CD4-positive, alpha-beta T cell (primary cell): ENCODE results near the gene MRPS34. TPM values are rescaled to one million over a fixed set of nuclear protein-coding genes. Genes with fewer than 3 reads are reported as not detected.

Experiments
- ATAC-seq: fragments of 200-7000 bp; cut with Tn5 transposase; one replicate; pipeline ENCODE4 v1.10.0; 2022; ENCODE audit warnings: mild to moderate bottlenecking; ENCODE audit not compliant: poor library complexity
- CTCF ChIA-PET: fragments of 350-600 bp; sonication (Branson Sonifier 250); formaldehyde crosslinking; loops from one replicate; lab custom pipeline; 2021; ENCODE audit warnings: antibody characterized with exemption, inconsistent platforms; lab: Charles Lee
- POLR2A ChIA-PET: fragments of 350-600 bp; sonication (Branson Sonifier 250); formaldehyde crosslinking; loops from one replicate; lab custom pipeline; 2021; ENCODE audit warnings: antibody characterized with exemption, inconsistent platforms; lab: Charles Lee
- DNase-seq, 14 experiments: peaks; one replicate each; pipeline ENCODE4 v3.0.0-alpha.2; 2013 to 2020; ENCODE audit warnings: mixed read lengths in 2 of 14
- H3K27ac ChIP-seq, 2 donors: one replicate each; pipeline versions ENCODE4 v1.5.1 to v1.7.0; 2013; ENCODE audit warnings: low read length in 2 of 2, low read depth in 1 of 2, mild to moderate bottlenecking in 1 of 2
- H3K27me3 ChIP-seq, 2 experiments: 1 replicate in 1 of 2; 2 replicates in 1 of 2; pipeline versions ENCODE4 v1.6.1 to v1.7.0; 2013; ENCODE audit warnings: low read length in 2 of 2, control low read depth in 1 of 2, mild to moderate bottlenecking in 1 of 2, moderate library complexity in 1 of 2; ENCODE audit not compliant: insufficient read depth in 2 of 2, control insufficient read depth in 1 of 2
- H3K36me3 ChIP-seq: one replicate; pipeline ENCODE4 v1.6.1; 2013; ENCODE audit warnings: low read length, control low read depth; ENCODE audit not compliant: insufficient read depth
- H3K4me1 ChIP-seq: one replicate; pipeline ENCODE4 v1.6.1; 2013; ENCODE audit warnings: low read length, control low read depth; ENCODE audit not compliant: insufficient read depth
- H3K4me3 ChIP-seq: one replicate; pipeline ENCODE4 v1.5.1; 2013; ENCODE audit warnings: mild to moderate bottlenecking, low read length, moderate library complexity
- H3K9me3 ChIP-seq, 2 experiments: 1 replicate in 1 of 2; 2 replicates in 1 of 2; pipeline versions ENCODE4 v1.6.1 to v1.7.0; 2013; ENCODE audit warnings: low read length in 2 of 2, mild to moderate bottlenecking in 2 of 2, control low read depth in 1 of 2, moderate library complexity in 1 of 2; ENCODE audit not compliant: control insufficient read depth in 1 of 2, insufficient read depth in 1 of 2
- H3K27ac Mint-ChIP-seq: one replicate; pipeline ENCODE4 v1.8.0; 2020; ENCODE audit warnings: mixed read lengths
- H3K27me3 Mint-ChIP-seq: one replicate; pipeline ENCODE4 v1.8.0; 2021; ENCODE audit warnings: mixed read lengths
- H3K36me3 Mint-ChIP-seq: one replicate; pipeline ENCODE4 v1.8.0; 2021; ENCODE audit warnings: low read depth, mixed read lengths
- H3K4me1 Mint-ChIP-seq: one replicate; pipeline ENCODE4 v1.8.0; 2021; ENCODE audit warnings: low read depth, mixed read lengths
- H3K4me3 Mint-ChIP-seq: one replicate; pipeline ENCODE4 v1.8.0; 2020; ENCODE audit warnings: mild to moderate bottlenecking, mixed read lengths
- H3K9me3 Mint-ChIP-seq: one replicate; pipeline ENCODE4 v1.8.0; 2020; ENCODE audit warnings: mixed read lengths
- intact Hi-C, 2 experiments: fragments of 100-400 bp; cut with DNase I in 1 of 2; cut with micrococcal nuclease in 1 of 2; formaldehyde crosslinking; loops; one replicate each; pipeline versions ENCODE4 v1.15.1 to v1.9.0; 2023 to 2025; cut with DNase I, micrococcal nuclease
- total RNA-seq, 174 experiments: library from RNA in 2 of 174; stranded (reverse) in 2 of 174; gene quantifications; one replicate each; pipeline ENCODE4 v1.2.3 and lab custom pipeline; 2021 to 2026
- TF ChIP-seq, protein P1 (sequence below): fragments of 200-600 bp; IDR thresholded peaks from one replicate; pipeline ENCODE4 v1.8.0; 2022; ENCODE audit warnings: antibody characterized with exemption, mild to moderate bottlenecking

The MRPS34 gene
- total RNA-seq, 2 experiments from 2014 or later = 25.5 to 26.9 TPM

DNA sequence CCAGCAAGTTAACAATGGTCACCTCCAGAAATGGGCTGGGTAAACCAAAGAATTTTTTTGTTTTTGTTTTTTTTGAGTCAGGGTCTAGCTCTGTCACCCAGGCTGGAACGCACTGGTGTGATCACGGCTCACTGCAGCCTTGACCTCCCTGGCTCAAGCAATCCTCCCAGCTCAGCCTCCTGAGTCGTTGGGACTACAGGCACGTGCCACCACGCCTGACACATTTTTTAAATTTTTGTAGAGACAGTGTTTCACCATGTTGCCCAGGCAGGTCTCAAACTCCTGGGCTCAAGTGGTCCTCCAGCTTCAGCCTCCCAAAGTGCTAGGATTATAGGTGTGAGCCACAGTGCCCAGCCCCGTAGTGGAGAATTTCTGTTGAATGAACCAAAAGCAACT is 7.7 kb upstream of the MRPS34 start:
- TF ChIP-seq, protein P1, sequence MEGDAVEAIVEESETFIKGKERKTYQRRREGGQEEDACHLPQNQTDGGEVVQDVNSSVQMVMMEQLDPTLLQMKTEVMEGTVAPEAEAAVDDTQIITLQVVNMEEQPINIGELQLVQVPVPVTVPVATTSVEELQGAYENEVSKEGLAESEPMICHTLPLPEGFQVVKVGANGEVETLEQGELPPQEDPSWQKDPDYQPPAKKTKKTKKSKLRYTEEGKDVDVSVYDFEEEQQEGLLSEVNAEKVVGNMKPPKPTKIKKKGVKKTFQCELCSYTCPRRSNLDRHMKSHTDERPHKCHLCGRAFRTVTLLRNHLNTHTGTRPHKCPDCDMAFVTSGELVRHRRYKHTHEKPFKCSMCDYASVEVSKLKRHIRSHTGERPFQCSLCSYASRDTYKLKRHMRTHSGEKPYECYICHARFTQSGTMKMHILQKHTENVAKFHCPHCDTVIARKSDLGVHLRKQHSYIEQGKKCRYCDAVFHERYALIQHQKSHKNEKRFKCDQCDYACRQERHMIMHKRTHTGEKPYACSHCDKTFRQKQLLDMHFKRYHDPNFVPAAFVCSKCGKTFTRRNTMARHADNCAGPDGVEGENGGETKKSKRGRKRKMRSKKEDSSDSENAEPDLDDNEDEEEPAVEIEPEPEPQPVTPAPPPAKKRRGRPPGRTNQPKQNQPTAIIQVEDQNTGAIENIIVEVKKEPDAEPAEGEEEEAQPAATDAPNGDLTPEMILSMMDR = no peak
- DNase-seq = peak in 1 of 14 experiments; percentile 16
- no peak overlapping the region for H3K4me3 ChIP-seq
- Mint-ChIP-seq H3K27me3 (no peaks in the 10 kb centered on the region), H3K9me3 (no peaks in the 10 kb centered on the region), H3K27ac (peak overlapping the region; percentile 96), H3K4me1 (peaks cover 26% of the 10 kb centered on the region), H3K36me3 (peaks cover 33% of the 10 kb centered on the region), H3K4me3 (peak overlapping the region; percentile 87)
- no peak overlapping the region for H3K27ac ChIP-seq
- no peaks in the 10 kb centered on the region for H3K27me3 ChIP-seq
- peaks cover 43% of the 10 kb centered on the region for H3K36me3 ChIP-seq
- no peak for ATAC-seq
- peaks cover 0 to 4% of the 10 kb centered on the region in 2 experiments for H3K9me3 ChIP-seq
- intact Hi-C loops = loop anchor here (5.0 to 10.0 kb wide), 3 partner anchors 162 to 1376 kb away; partner anchors contain the start of genes DECR2 (in 1 of the 2), MSRB1 (in 1 of the 2) and UBE2I (in 1 of the 2)
- CTCF ChIA-PET = no interaction called here
- POLR2A ChIA-PET = interaction anchor here (2.7 to 3.8 kb wide), 2 partner anchors 10 to 75 kb away, joined by 38 to 163 read pairs; partner anchors contain the start of genes EME2, MAPK8IP3, MRPS34 and NME3
- H3K4me1 ChIP-seq = peaks cover 53% of the 10 kb centered on the region

DNA sequence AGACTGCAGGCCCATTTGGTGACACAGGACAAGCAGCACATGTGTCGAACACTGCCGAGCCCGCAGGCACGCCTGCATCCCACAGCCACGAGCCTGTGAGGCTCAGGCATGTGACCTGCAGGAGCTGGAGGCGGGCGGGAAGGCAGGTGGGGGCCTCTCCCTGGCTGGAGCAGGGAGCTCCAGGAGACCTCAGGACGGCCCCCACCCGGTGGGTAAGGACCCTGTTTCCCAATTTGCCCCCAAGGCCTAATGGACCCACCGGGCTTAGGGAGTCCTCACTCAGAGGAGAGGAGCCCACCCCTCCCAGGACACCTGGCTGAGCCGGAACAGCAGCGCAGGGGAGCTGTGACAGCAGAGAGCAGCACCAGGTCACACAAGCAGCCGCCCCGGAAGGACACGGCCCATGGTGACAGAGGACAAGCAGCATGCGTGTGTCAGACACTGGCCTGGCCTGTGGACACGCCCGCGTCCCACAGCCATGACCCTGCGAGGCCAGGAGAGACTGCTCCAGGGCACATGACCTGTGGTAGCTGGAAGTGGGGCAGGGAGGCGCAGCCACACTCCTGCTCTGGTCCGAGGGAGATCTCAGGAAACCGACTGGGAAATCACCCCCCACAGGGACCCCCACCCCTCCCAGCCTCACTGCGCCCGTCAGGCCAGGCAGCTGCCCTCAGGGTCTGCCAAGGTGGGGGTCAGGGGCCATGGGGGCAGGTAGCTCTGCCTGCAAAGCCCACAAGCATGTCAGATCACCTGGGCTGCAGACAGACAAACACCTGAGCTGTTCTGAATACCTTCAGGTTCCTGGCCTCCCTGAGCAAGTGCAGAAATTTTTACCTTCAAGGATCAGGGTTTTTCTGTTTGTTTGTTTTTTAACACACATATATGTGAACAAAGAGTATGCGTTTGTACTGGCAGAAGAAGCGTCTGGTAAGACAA is 7.1 kb upstream of the MRPS34 start:
- no peaks in the 10 kb centered on the region for H3K27me3 ChIP-seq
- CTCF ChIA-PET = no interaction called here
- Mint-ChIP-seq H3K4me3 (peak overlapping the region; percentile 87), H3K27me3 (no peaks in the 10 kb centered on the region), H3K9me3 (no peaks in the 10 kb centered on the region), H3K27ac (no peak overlapping the region), H3K36me3 (peaks cover 33% of the 10 kb centered on the region), H3K4me1 (peaks cover 24% of the 10 kb centered on the region)
- peak in 1 of 14 experiments; percentile 35 for DNase-seq
- H3K4me3 ChIP-seq = no peak overlapping the region
- peaks cover 50% of the 10 kb centered on the region for H3K4me1 ChIP-seq
- ATAC-seq = no peak
- H3K9me3 ChIP-seq = peaks cover 0 to 4% of the 10 kb centered on the region in 2 experiments
- POLR2A ChIA-PET = interaction anchor here (3.8 kb wide), 1 partner anchor 10 kb away, joined by 163 read pairs; the partner anchor contains the start of genes EME2, MRPS34 and NME3
- H3K27ac ChIP-seq = no peak overlapping the region
- intact Hi-C loops = loop anchor here (5.0 to 10.0 kb wide), 4 partner anchors 162 to 1375 kb away; partner anchors contain the start of genes DECR2 (in 1 of the 2), MSRB1 (in 1 of the 2), RAB26 (in 1 of the 2) and UBE2I (in 1 of the 2)
- TF ChIP-seq, protein P1 = no peak
- H3K36me3 ChIP-seq = peaks cover 43% of the 10 kb centered on the region

DNA sequence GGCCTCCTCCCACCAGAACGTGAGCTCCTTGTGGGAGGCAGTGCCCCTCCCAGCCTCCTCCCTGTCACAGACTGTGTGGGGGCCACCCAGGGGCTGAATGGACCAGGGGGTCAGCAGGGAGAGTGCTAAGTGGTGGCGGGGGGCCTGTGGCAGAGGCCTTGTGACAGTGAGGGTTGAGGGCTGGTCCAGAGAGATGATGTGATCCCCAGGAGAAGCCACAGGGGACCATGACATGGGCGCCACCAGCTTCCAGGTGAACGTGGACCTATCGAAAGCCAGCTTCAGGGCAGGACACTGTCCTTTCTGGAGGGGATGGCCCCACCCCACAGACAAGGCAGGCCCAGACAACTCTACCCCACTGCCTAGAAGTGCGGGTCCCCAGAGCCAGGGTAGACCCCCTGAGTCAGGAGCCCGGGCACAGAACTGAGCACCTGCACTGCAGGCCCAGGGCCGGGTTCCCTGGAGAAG is 6.3 kb upstream of the MRPS34 start:
- H3K4me1 ChIP-seq = peaks cover 50% of the 10 kb centered on the region
- CTCF ChIA-PET = no interaction called here
- peak overlapping the region; percentile 64 for H3K27ac Mint-ChIP-seq
- intact Hi-C loops = loop anchor here in 1 of 2 experiments (10.0 kb wide), 1 partner anchor 366 kb away; the partner anchor contains the start of gene RAB26
- no peak overlapping the region for H3K4me3 ChIP-seq
- TF ChIP-seq, protein P1 = no peak
- H3K4me3 Mint-ChIP-seq = peak overlapping the region; percentile 48
- DNase-seq = peak in 1 of 14 experiments; percentile 31
- peaks cover 43% of the 10 kb centered on the region for H3K36me3 ChIP-seq
- H3K27me3 ChIP-seq = no peaks in the 10 kb centered on the region
- H3K9me3 Mint-ChIP-seq = no peaks in the 10 kb centered on the region
- H3K36me3 Mint-ChIP-seq = peaks cover 33% of the 10 kb centered on the region
- no peaks in the 10 kb centered on the region for H3K27me3 Mint-ChIP-seq
- POLR2A ChIA-PET = no interaction called here
- no peak for ATAC-seq
- no peak overlapping the region for H3K27ac ChIP-seq
- H3K4me1 Mint-ChIP-seq = peaks cover 21% of the 10 kb centered on the region
- H3K9me3 ChIP-seq = peaks cover 0 to 4% of the 10 kb centered on the region in 2 experiments
